Thymus (tissue), 14 donors: Measurements from ENCODE around the gene WDR33. TPM values are rescaled to one million over a fixed set of nuclear protein-coding genes. Genes with fewer than 3 reads are reported as not detected.

Experiments used
- DNase-seq, 9 donors: peaks; one replicate each; pipeline ENCODE4 v3.0.0-alpha.2; 2013; ENCODE audit warnings: low spot score in 9 of 9, low read depth in 6 of 9, missing footprints in 1 of 9
- H3K27ac ChIP-seq, 2 donors: one replicate each; pipeline ENCODE4 v1.5.1; 2013; ENCODE audit warnings: control low read depth in 1 of 2, low read depth in 1 of 2, low read length in 1 of 2, mild to moderate bottlenecking in 1 of 2, moderate library complexity in 1 of 2
- H3K27me3 ChIP-seq, 2 donors: one replicate each; pipeline ENCODE4 v1.5.1; 2013; ENCODE audit warnings: low read length in 1 of 2; ENCODE audit not compliant: control insufficient read depth in 2 of 2, insufficient read depth in 1 of 2
- H3K36me3 ChIP-seq, 2 donors: one replicate each; pipeline ENCODE4 v1.5.1; 2013; ENCODE audit warnings: low read length in 1 of 2, mild to moderate bottlenecking in 1 of 2, moderate library complexity in 1 of 2; ENCODE audit not compliant: control insufficient read depth in 2 of 2, insufficient read depth in 2 of 2
- H3K4me1 ChIP-seq, 2 donors: one replicate each; pipeline ENCODE4 v1.5.1; 2013; ENCODE audit warnings: low read length in 2 of 2; ENCODE audit not compliant: control insufficient read depth in 2 of 2, insufficient read depth in 2 of 2
- H3K4me3 ChIP-seq, 2 donors: one replicate each; pipeline ENCODE4 v1.5.1; 2013; ENCODE audit warnings: low read length in 2 of 2, control low read depth in 1 of 2, mild to moderate bottlenecking in 1 of 2
- H3K9me3 ChIP-seq, 2 donors: one replicate each; pipeline ENCODE4 v1.5.1; 2013; ENCODE audit warnings: low read length in 1 of 2, mild to moderate bottlenecking in 1 of 2; ENCODE audit not compliant: control insufficient read depth in 2 of 2, insufficient read depth in 1 of 2
- WGBS: extraction: QIAGEN DNeasy Blood & Tissue Kit; methylation state at CpG from one replicate; pipeline ENCODE4 v1.1.7; 2013; 5-methylcytosine and 5-hydroxymethylcytosine counted together
- long read RNA-seq, 10 donors: transcript quantifications; one replicate each; lab custom pipeline, GENCODE V29; 2026
- polyA plus RNA-seq: library from polyadenylated mRNA; stranded (reverse); fragments of 200-250 nt; gene quantifications from one replicate; pipeline ENCODE4 v1.2.3, GENCODE V29; 2013
- total RNA-seq: library from RNA; stranded (reverse); fragments of 120-200 nt; gene quantifications from one replicate; pipeline ENCODE4 v1.2.4, GENCODE V29; 2013
- donor health status: healthy.

Gene WDR33
- 39.0 TPM for total RNA-seq
- polyA plus RNA-seq, result 26.4 TPM
- long read RNA-seq, donor 1, partial matches to known transcripts, result 0 of 2 reads
- long read RNA-seq, donor 1, other reads (novel, unspliced or antisense), result 0 of 2 reads
- long read RNA-seq, donor 2, full-length matches to known transcripts, result 24 of 41 reads
- long read RNA-seq, donor 2, partial matches to known transcripts, result 17 of 41 reads
- long read RNA-seq, donor 2, other reads (novel, unspliced or antisense), result 0 of 41 reads
- long read RNA-seq, donor 3, full-length matches to known transcripts, result 31 of 31 reads
- long read RNA-seq, donor 3, partial matches to known transcripts, result 0 of 31 reads
- long read RNA-seq, donor 3, other reads (novel, unspliced or antisense), result 0 of 31 reads
- long read RNA-seq, donor 4, transcript WDR33-204 (6 exons, 3,104 nt), result major isoform, 6 of 28 reads
- long read RNA-seq, donor 4, partial matches to known transcripts, result 22 of 28 reads
- long read RNA-seq, donor 4, other reads (novel, unspliced or antisense), result 0 of 28 reads
- long read RNA-seq, donor 5, transcript WDR33-204 (6 exons, 3,104 nt), result major isoform, 46 of 53 reads
- long read RNA-seq, donor 5, partial matches to known transcripts, result 7 of 53 reads
- long read RNA-seq, donor 5, other reads (novel, unspliced or antisense), result 0 of 53 reads
- long read RNA-seq, donor 6, transcript WDR33-204 (6 exons, 3,104 nt), result major isoform, 18 of 18 reads
- long read RNA-seq, donor 6, partial matches to known transcripts, result 0 of 18 reads
- long read RNA-seq, donor 6, other reads (novel, unspliced or antisense), result 0 of 18 reads
- long read RNA-seq, donor 7, transcript WDR33-204 (6 exons, 3,104 nt), result major isoform, 52 of 52 reads
- long read RNA-seq, donor 7, partial matches to known transcripts, result 0 of 52 reads
- long read RNA-seq, donor 7, other reads (novel, unspliced or antisense), result 0 of 52 reads
- long read RNA-seq, donor 8, transcript WDR33-204 (6 exons, 3,104 nt), result major isoform, 9 of 9 reads
- long read RNA-seq, donor 8, partial matches to known transcripts, result 0 of 9 reads
- long read RNA-seq, donor 8, other reads (novel, unspliced or antisense), result 0 of 9 reads
- long read RNA-seq, donor 9, transcript WDR33-204 (6 exons, 3,104 nt), result major isoform, 15 of 15 reads
- long read RNA-seq, donor 9, partial matches to known transcripts, result 0 of 15 reads
- long read RNA-seq, donor 9, other reads (novel, unspliced or antisense), result 0 of 15 reads
- long read RNA-seq, donor 10, transcript WDR33-204 (6 exons, 3,104 nt), result major isoform, 13 of 19 reads
- long read RNA-seq, donor 10, partial matches to known transcripts, result 6 of 19 reads
- long read RNA-seq, donor 10, other reads (novel, unspliced or antisense), result 0 of 19 reads

GRCh38 chr2:127810619-127811396, at the start of gene WDR33:
WDR33 (minus strand) TSS chr2:127811171; CDS start chr2:127770981, 40,190 bp downstream.
- peak; percentile 83 to 97 (median 92) for DNase-seq
- WGBS, result under 1% methylated on average over 62 of the region's 62 CpGs
- no peaks in the 10 kb centered on the region for H3K27me3 ChIP-seq
- H3K4me1 ChIP-seq, result peaks cover 3 to 14% of the 10 kb centered on the region in 2 donors
- no peaks in the 10 kb centered on the region for H3K36me3 ChIP-seq
- H3K4me3 ChIP-seq, result peak within 1 kb of the TSS; percentile 88 to 98
- H3K27ac ChIP-seq, result peak within 1 kb of the TSS; percentile 95 to 97
- H3K9me3 ChIP-seq, result no peaks in the 10 kb centered on the region

- peaks cover 0 to 5% of the 10 kb centered on the region in 2 donors for H3K9me3 ChIP-seq
- no peak overlapping the region for H3K4me3 ChIP-seq
- no peak for DNase-seq
- no peaks in the 10 kb centered on the region for H3K27me3 ChIP-seq
- peaks cover 26 to 31% of the 10 kb centered on the region in 2 donors for H3K36me3 ChIP-seq
- H3K4me1 ChIP-seq, result peaks cover 16 to 38% of the 10 kb centered on the region in 2 donors
- WGBS, result 77% methylated on average over 5 of the region's 5 CpGs
- H3K27ac ChIP-seq, result peak overlapping the region in 1 of 2 donors; percentile 43
Measured at GRCh38 chr2:127860130-127860529, 49.2 kb upstream of the WDR33 start.

- H3K4me3 ChIP-seq, result no peak overlapping the region
- H3K36me3 ChIP-seq, result peaks cover 22 to 27% of the 10 kb centered on the region in 2 donors
- peak; percentile 33 to 87 (median 65) for DNase-seq
- H3K9me3 ChIP-seq, result peaks cover 0 to 5% of the 10 kb centered on the region in 2 donors
- H3K27me3 ChIP-seq, result no peaks in the 10 kb centered on the region
- 8% methylated on average over 8 of the region's 8 CpGs for WGBS
- peaks cover 16 to 38% of the 10 kb centered on the region in 2 donors for H3K4me1 ChIP-seq
- peak overlapping the region in 1 of 2 donors; percentile 43 for H3K27ac ChIP-seq
Measured at GRCh38 chr2:127859712-127860085, 48.7 kb upstream of the WDR33 start.

- peak overlapping the region in 1 of 2 donors; percentile 74 for H3K27ac ChIP-seq
- peaks cover 16 to 40% of the 10 kb centered on the region in 2 donors for H3K4me1 ChIP-seq
- H3K36me3 ChIP-seq, result peaks cover 6 to 19% of the 10 kb centered on the region in 2 donors
- DNase-seq, result peak in 5 of 9 donors; percentile 11 to 60 (median 25)
- peak overlapping the region; percentile 58 to 84 for H3K4me3 ChIP-seq
- peaks cover 0 to 5% of the 10 kb centered on the region in 2 donors for H3K9me3 ChIP-seq
- 5% methylated on average over 18 of the region's 18 CpGs for WGBS
- no peaks in the 10 kb centered on the region for H3K27me3 ChIP-seq
Measured at GRCh38 chr2:127857265-127857808, 46.4 kb upstream of the WDR33 start.

GRCh38 chr2:127853671-127854070, 42.7 kb upstream of the WDR33 start:
- DNase-seq, result no peak
- no peak overlapping the region for H3K27ac ChIP-seq
- H3K36me3 ChIP-seq, result peaks cover 18 to 50% of the 10 kb centered on the region in 2 donors
- H3K27me3 ChIP-seq, result no peaks in the 10 kb centered on the region
- H3K9me3 ChIP-seq, result no peaks in the 10 kb centered on the region
- no peak overlapping the region for H3K4me3 ChIP-seq
- 92% methylated on average over 4 of the region's 4 CpGs for WGBS
- peaks cover 14 to 28% of the 10 kb centered on the region in 2 donors for H3K4me1 ChIP-seq

GRCh38 chr2:127852388-127852787, 41.4 kb upstream of the WDR33 start:
- Histone ChIP-seq H3K4me3 (no peak overlapping the region), H3K4me1 (peaks cover 14 to 22% of the 10 kb centered on the region in 2 donors), H3K27ac (no peak overlapping the region), H3K36me3 (peaks cover 28 to 62% of the 10 kb centered on the region in 2 donors), H3K27me3 (no peaks in the 10 kb centered on the region), H3K9me3 (no peaks in the 10 kb centered on the region)
- WGBS, result 98% methylated on average over 8 of the region's 8 CpGs
- no peak for DNase-seq

GRCh38 chr2:127847931-127848330, 37.0 kb upstream of the WDR33 start:
- H3K27me3 ChIP-seq, result no peaks in the 10 kb centered on the region
- no peaks in the 10 kb centered on the region for H3K9me3 ChIP-seq
- no peak overlapping the region for H3K4me3 ChIP-seq
- no peak for DNase-seq
- H3K36me3 ChIP-seq, result peaks cover 51 to 79% of the 10 kb centered on the region in 2 donors
- H3K4me1 ChIP-seq, result no peaks in the 10 kb centered on the region
- no peak overlapping the region for H3K27ac ChIP-seq
- 95% methylated on average over 7 of the region's 7 CpGs for WGBS

- Histone ChIP-seq H3K9me3 (no peaks in the 10 kb centered on the region), H3K27ac (no peak overlapping the region), H3K36me3 (peaks cover 38 to 54% of the 10 kb centered on the region in 2 donors), H3K27me3 (no peaks in the 10 kb centered on the region), H3K4me1 (no peaks in the 10 kb centered on the region), H3K4me3 (no peak overlapping the region)
- 99% methylated on average over 4 of the region's 4 CpGs for WGBS
- DNase-seq, result no peak
Measured at GRCh38 chr2:127844973-127845372, 34.0 kb upstream of the WDR33 start.
